ENCODE data around the gene ITGB3BP.

DNA sequence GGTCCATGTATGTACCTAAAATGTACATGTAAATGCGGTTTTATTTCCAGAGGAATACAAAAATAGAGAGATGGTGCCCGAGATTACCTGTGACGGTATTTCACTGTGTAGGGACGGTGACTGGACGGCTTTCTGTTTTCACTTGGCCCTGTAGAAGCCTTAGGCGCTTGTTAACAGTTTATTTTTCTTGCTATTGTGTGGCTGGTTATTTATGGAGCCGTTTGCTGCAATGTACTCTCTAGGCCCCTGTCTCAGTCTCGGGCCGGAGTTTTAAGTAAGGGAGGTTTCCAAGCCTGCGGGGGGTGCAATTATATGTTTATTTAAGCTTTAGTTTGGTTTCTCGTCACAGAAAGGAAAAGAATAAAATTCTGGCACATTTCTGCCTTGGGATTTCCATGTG lies 713 bp upstream of the ITGB3BP start:
- TF ChIP-seq, protein P1, sequence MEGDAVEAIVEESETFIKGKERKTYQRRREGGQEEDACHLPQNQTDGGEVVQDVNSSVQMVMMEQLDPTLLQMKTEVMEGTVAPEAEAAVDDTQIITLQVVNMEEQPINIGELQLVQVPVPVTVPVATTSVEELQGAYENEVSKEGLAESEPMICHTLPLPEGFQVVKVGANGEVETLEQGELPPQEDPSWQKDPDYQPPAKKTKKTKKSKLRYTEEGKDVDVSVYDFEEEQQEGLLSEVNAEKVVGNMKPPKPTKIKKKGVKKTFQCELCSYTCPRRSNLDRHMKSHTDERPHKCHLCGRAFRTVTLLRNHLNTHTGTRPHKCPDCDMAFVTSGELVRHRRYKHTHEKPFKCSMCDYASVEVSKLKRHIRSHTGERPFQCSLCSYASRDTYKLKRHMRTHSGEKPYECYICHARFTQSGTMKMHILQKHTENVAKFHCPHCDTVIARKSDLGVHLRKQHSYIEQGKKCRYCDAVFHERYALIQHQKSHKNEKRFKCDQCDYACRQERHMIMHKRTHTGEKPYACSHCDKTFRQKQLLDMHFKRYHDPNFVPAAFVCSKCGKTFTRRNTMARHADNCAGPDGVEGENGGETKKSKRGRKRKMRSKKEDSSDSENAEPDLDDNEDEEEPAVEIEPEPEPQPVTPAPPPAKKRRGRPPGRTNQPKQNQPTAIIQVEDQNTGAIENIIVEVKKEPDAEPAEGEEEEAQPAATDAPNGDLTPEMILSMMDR (conservative IDR thresholded peaks at IDR 0.05; ENCODE audit: low read length) = no peak
- no peak for TF ChIP-seq EZH2phosphoT487 (IDR thresholded peaks at IDR 0.05; ENCODE audit: borderline replicate concordance)
